Neuronal stem cell (in vitro differentiated cells): Measurements from ENCODE around the gene PSMG3.

Experiments
- DNase-seq: peaks from one replicate; pipeline ENCODE4 v3.0.0-alpha.2; 2013; ENCODE audit warnings: low spot score
- H2AFZ ChIP-seq: one replicate; pipeline ENCODE4 v1.6.1; 2013; ENCODE audit warnings: mild to moderate bottlenecking, low read length, inconsistent platforms
- H2AK5ac ChIP-seq: 2 replicates; pipeline ENCODE4 v1.6.1; 2013; ENCODE audit warnings: low read depth, mild to moderate bottlenecking, inconsistent platforms, low read length, moderate library complexity, mixed read lengths
- H2BK120ac ChIP-seq: 2 replicates; pipeline ENCODE4 v1.6.1; 2013; ENCODE audit warnings: low read depth, mild to moderate bottlenecking, inconsistent platforms, low read length, moderate library complexity, mixed read lengths
- H2BK12ac ChIP-seq: one replicate; pipeline ENCODE4 v1.6.1; 2013; ENCODE audit warnings: low read length, inconsistent platforms
- H2BK15ac ChIP-seq: 2 replicates; pipeline ENCODE4 v1.6.1; 2013; ENCODE audit warnings: mild to moderate bottlenecking, low read length, inconsistent platforms, mixed read lengths
- H2BK5ac ChIP-seq: one replicate; pipeline ENCODE4 v1.6.1; 2013; ENCODE audit warnings: inconsistent platforms, mild to moderate bottlenecking, low read length, moderate library complexity
- H3K14ac ChIP-seq: one replicate; pipeline ENCODE4 v1.6.1; 2013; ENCODE audit warnings: low read length, inconsistent platforms
- H3K18ac ChIP-seq: 2 replicates; pipeline ENCODE4 v1.6.1; 2013; ENCODE audit warnings: low read length, inconsistent platforms
- H3K23ac ChIP-seq: 2 replicates; pipeline ENCODE4 v1.6.1; 2013; ENCODE audit warnings: low read depth, mild to moderate bottlenecking, mixed read lengths, low read length, inconsistent platforms; ENCODE audit not compliant: poor library complexity
- H3K27ac ChIP-seq: replicated peaks from 3 replicates; pipeline ENCODE4 v1.5.1; 2013; ENCODE audit warnings: low read length, inconsistent platforms
- H3K27me3 ChIP-seq, 3 experiments: 2 replicates each; pipeline ENCODE4 v1.6.1; 2013; ENCODE audit warnings: low read length in 3 of 3, mild to moderate bottlenecking in 2 of 3, inconsistent platforms in 1 of 3, low read depth in 1 of 3, mixed read lengths in 1 of 3, moderate library complexity in 1 of 3; ENCODE audit not compliant: control insufficient read depth in 3 of 3, insufficient read depth in 3 of 3
- H3K36me3 ChIP-seq, 2 donors: replicated peaks in 1 of 2; 2 replicates each; pipeline ENCODE4 v1.6.1; 2013; ENCODE audit warnings: low read length in 2 of 2; ENCODE audit not compliant: control insufficient read depth in 2 of 2, insufficient read depth in 2 of 2
- H3K4ac ChIP-seq: 2 replicates; pipeline ENCODE4 v1.6.1; 2013; ENCODE audit warnings: inconsistent platforms, mild to moderate bottlenecking, low read length, moderate library complexity
- H3K4me1 ChIP-seq, 2 donors: 1 replicate in 1 of 2; 2 replicates in 1 of 2; pipeline ENCODE4 v1.6.1; 2013; ENCODE audit warnings: low read length in 2 of 2, low read depth in 1 of 2; ENCODE audit not compliant: control insufficient read depth in 2 of 2, insufficient read depth in 1 of 2
- H3K4me2 ChIP-seq: one replicate; pipeline ENCODE4 v1.6.1; 2013; ENCODE audit warnings: mild to moderate bottlenecking, low read length, inconsistent platforms; ENCODE audit not compliant: insufficient read depth, poor library complexity, severe bottlenecking
- H3K4me3 ChIP-seq, 2 donors: 2 replicates each; pipeline ENCODE4 v1.5.1; 2013; ENCODE audit warnings: low read length in 2 of 2, mild to moderate bottlenecking in 2 of 2, inconsistent platforms in 1 of 2, moderate library complexity in 1 of 2
- H3K79me1 ChIP-seq: one replicate; pipeline ENCODE4 v1.6.1; 2013; ENCODE audit warnings: low read depth, mild to moderate bottlenecking, inconsistent platforms, low read length, moderate library complexity
- H3K9ac ChIP-seq: one replicate; pipeline ENCODE4 v1.6.1; 2013; ENCODE audit warnings: mild to moderate bottlenecking, low read depth, low read length, inconsistent platforms; ENCODE audit not compliant: poor library complexity
- H3K9me3 ChIP-seq, 2 donors: replicated peaks in 1 of 2; 2 replicates each; pipeline versions ENCODE3 to v1.6.1; 2013; ENCODE audit warnings: low read length in 2 of 2, mild to moderate bottlenecking in 2 of 2, inconsistent platforms in 1 of 2, low read depth in 1 of 2, mixed read lengths in 1 of 2, moderate library complexity in 1 of 2; ENCODE audit not compliant: control insufficient read depth in 2 of 2, insufficient read depth in 1 of 2
- H4K8ac ChIP-seq: one replicate; pipeline ENCODE4 v1.6.1; 2013; ENCODE audit warnings: low read depth, mild to moderate bottlenecking, inconsistent platforms, low read length, moderate library complexity
- H4K91ac ChIP-seq: one replicate; pipeline ENCODE4 v1.6.1; 2013; ENCODE audit warnings: low read length, low read depth, mild to moderate bottlenecking, inconsistent platforms; ENCODE audit not compliant: poor library complexity
- WGBS, 2 donors: extraction: QIAGEN DNeasy Blood & Tissue Kit; methylation state at CpG; one replicate each; pipeline ENCODE4 v1.1.7; 2013; ENCODE audit warnings: missing lambda C conversion rate in 2 of 2, mixed read lengths in 1 of 2; ENCODE audit not compliant: insufficient read length in 2 of 2, insufficient replicate concordance in 1 of 2; ENCODE audit errors: extremely low coverage in 2 of 2; 5-methylcytosine and 5-hydroxymethylcytosine counted together

Gene PSMG3

DNA sequence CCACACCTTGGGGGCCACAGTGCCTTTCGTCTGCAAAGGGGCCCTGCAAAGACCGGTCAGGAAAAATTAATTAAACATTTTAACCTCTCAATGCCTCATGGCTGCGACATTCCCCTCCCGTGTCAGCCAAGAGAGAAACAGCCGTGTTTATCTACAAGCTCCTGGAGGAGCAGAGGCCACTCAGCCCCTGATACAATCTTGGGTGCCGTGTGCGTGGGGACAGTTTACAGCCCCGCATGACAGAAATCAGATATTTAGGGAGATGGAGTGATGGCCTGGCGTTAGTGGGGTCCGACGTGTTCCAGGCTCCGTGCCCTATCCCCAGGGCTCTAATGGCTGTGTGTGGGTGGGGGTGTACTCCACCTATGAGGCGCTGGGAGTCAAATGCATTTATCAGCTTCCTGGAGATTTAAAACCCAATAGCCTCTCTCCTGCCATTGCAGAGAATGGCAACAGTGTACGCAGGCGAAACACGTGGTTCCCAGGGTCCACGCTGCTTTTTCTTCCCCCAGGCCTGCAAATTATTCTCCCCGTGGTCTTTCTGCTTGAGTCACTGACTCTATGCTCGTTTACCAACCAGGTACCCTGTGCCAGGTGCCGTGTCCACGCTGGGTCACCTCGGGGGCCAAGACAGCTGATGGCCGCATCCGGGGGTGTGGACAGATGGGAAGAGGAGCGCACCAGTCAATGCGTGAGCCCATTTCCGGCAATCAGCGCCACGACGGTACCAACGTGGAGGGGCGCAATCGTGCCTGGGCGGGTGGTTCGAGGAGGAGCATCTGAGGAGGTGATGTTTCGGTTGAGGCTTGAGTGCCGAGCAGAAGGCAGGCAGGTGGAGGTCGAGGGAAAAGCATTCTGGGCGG, 26.6 kb upstream of the PSMG3 start:
- peaks cover 0 to 20% (median 0%) of the 10 kb centered on the region in 3 experiments for H3K27me3 ChIP-seq
- H3K4me1 ChIP-seq = no peaks in the 10 kb centered on the region
- H3K23ac ChIP-seq = no peak overlapping the region
- H3K4ac ChIP-seq = no peak overlapping the region
- no peak overlapping the region for H3K14ac ChIP-seq
- no peaks in the 10 kb centered on the region for H3K79me1 ChIP-seq
- H2BK12ac ChIP-seq = no peak overlapping the region
- no peak overlapping the region for H3K9ac ChIP-seq
- no peak overlapping the region for H2AFZ ChIP-seq
- H2BK5ac ChIP-seq = no peak overlapping the region
- no peak overlapping the region for H4K91ac ChIP-seq
- no peak overlapping the region for H2BK120ac ChIP-seq
- H3K36me3 ChIP-seq = no peaks in the 10 kb centered on the region
- H3K9me3 ChIP-seq = no peaks in the 10 kb centered on the region
- no peak overlapping the region for H2BK15ac ChIP-seq
- H3K4me2 ChIP-seq = no peak overlapping the region
- no peak overlapping the region for H3K27ac ChIP-seq
- no peak for DNase-seq
- H4K8ac ChIP-seq = no peak overlapping the region
- no peak overlapping the region for H3K18ac ChIP-seq
- WGBS, 2 donors = no CpG with 5 or more reads among the region's 39 CpGs
- no peak overlapping the region for H2AK5ac ChIP-seq
- no peak overlapping the region for H3K4me3 ChIP-seq

GRCh38 chr7:1595636-1596035, 25.8 kb upstream of the PSMG3 start:
- no peak overlapping the region for H2BK5ac ChIP-seq

DNA sequence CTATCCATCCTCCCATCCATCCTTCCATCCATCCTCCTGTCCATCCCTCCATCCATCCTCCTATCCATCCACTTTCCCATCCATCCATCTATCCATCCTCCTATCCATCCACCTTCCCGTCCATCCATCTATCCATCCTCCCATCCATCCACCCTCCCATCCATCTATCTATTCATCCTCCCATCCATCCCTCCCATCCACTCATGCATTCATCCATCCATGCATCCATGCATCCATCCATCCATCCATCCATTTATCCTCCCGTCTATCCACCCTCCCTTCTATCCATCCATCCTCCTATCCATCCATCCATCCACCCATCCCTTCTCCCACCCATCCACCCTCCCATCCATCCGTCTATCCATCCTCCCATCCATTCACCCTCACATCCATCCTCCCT, 25.2 kb upstream of the PSMG3 start:
- H2AFZ ChIP-seq = no peak overlapping the region
- 100% methylated on average over 1 to 3 of the region's 3 CpGs for WGBS, 2 donors
- H3K4me3 ChIP-seq = no peak overlapping the region
- H2BK15ac ChIP-seq = no peak overlapping the region
- H3K18ac ChIP-seq = no peak overlapping the region
- no peaks in the 10 kb centered on the region for H3K4me1 ChIP-seq
- H3K79me1 ChIP-seq = no peaks in the 10 kb centered on the region
- H3K27ac ChIP-seq = no peak overlapping the region
- H3K27me3 ChIP-seq = peaks cover 0 to 28% (median 0%) of the 10 kb centered on the region in 3 experiments
- H3K9me3 ChIP-seq = no peaks in the 10 kb centered on the region
- H2BK120ac ChIP-seq = no peak overlapping the region
- H2BK12ac ChIP-seq = no peak overlapping the region
- no peak overlapping the region for H3K23ac ChIP-seq
- DNase-seq = no peak
- no peak overlapping the region for H2BK5ac ChIP-seq
- H2AK5ac ChIP-seq = no peak overlapping the region
- no peak overlapping the region for H4K91ac ChIP-seq
- no peak overlapping the region for H3K14ac ChIP-seq
- H3K36me3 ChIP-seq = no peaks in the 10 kb centered on the region
- no peak overlapping the region for H3K4ac ChIP-seq
- no peak overlapping the region for H4K8ac ChIP-seq
- H3K4me2 ChIP-seq = no peak overlapping the region
- H3K9ac ChIP-seq = no peak overlapping the region

More at GRCh38 chr7:1595636-1596035, 25.8 kb upstream of the PSMG3 start:
- H2AFZ ChIP-seq = no peak overlapping the region
- H2AK5ac ChIP-seq = no peak overlapping the region
- no peaks in the 10 kb centered on the region for H3K4me1 ChIP-seq
- no peak overlapping the region for H2BK120ac ChIP-seq
- no peak overlapping the region for H3K4me3 ChIP-seq
- H3K14ac ChIP-seq = no peak overlapping the region
- no peak overlapping the region for H2BK15ac ChIP-seq
- H3K9ac ChIP-seq = no peak overlapping the region
- H3K36me3 ChIP-seq = no peaks in the 10 kb centered on the region
- H3K27ac ChIP-seq = no peak overlapping the region
- no peak overlapping the region for H2BK12ac ChIP-seq
- H4K91ac ChIP-seq = no peak overlapping the region
- no peak overlapping the region for H3K23ac ChIP-seq
- no peak overlapping the region for H3K4me2 ChIP-seq
- no peaks in the 10 kb centered on the region for H3K9me3 ChIP-seq
- WGBS, 2 donors = no CpG with 5 or more reads among the region's 12 CpGs
- H3K27me3 ChIP-seq = peaks cover 0 to 27% (median 0%) of the 10 kb centered on the region in 3 experiments
- H3K79me1 ChIP-seq = no peaks in the 10 kb centered on the region
- DNase-seq = no peak
- H4K8ac ChIP-seq = no peak overlapping the region
- no peak overlapping the region for H3K18ac ChIP-seq
- H3K4ac ChIP-seq = no peak overlapping the region

GRCh38 chr7:1593904-1594421, 24.1 kb upstream of the PSMG3 start:
- Histone ChIP-seq H3K9ac (peak overlapping the region; percentile 31), H2BK5ac (no peak overlapping the region), H3K27ac (no peak overlapping the region), H2AFZ (no peak overlapping the region), H2BK12ac (no peak overlapping the region), H3K4ac (no peak overlapping the region), H4K91ac (no peak overlapping the region), H3K14ac (no peak overlapping the region), H3K4me1 (no peaks in the 10 kb centered on the region), H4K8ac (no peak overlapping the region), H3K4me2 (no peak overlapping the region), H3K27me3 (peaks cover 0 to 28% (median 0%) of the 10 kb centered on the region in 3 experiments), H2BK120ac (no peak overlapping the region), H3K36me3 (no peaks in the 10 kb centered on the region), H2AK5ac (no peak overlapping the region), H3K18ac (no peak overlapping the region), H3K79me1 (no peaks in the 10 kb centered on the region), H3K9me3 (peaks cover 0 to 2% of the 10 kb centered on the region in 2 donors), H3K23ac (peak overlapping the region; percentile 48), H2BK15ac (no peak overlapping the region), H3K4me3 (no peak overlapping the region)
- no peak for DNase-seq
- 93 to 100% methylated on average over 2 of the region's 4 CpGs for WGBS, 2 donors
